HepG2 (cell line): ENCODE results near the gene PHKG2.

Source experiments
- CHD2 ChIP-seq: IDR thresholded peaks from 2 replicates; pipeline ENCODE4 v1.6.1; 2011; ENCODE audit warnings: low read depth, low read length, improper control_type of control experiment
- HDAC1 ChIP-seq: sonication (generic); formaldehyde crosslinking; IDR thresholded peaks from 2 replicates; pipeline ENCODE4 v1.5.1; 2020; ENCODE audit warnings: mild to moderate bottlenecking, missing genetic modification reagents
- KDM5B ChIP-seq: sonication (generic); formaldehyde crosslinking; IDR thresholded peaks from 2 replicates; pipeline ENCODE4 v1.4.0; 2020; ENCODE audit warnings: missing genetic modification reagents, mild to moderate bottlenecking, borderline replicate concordance
- NPAS2 ChIP-seq: sonication (generic); formaldehyde crosslinking; IDR thresholded peaks from 2 replicates; pipeline ENCODE4 v1.8.0; 2022; ENCODE audit warnings: mild to moderate bottlenecking, missing genetic modification reagents, borderline replicate concordance
- XBP1 ChIP-seq: sonication (generic); formaldehyde crosslinking; IDR thresholded peaks from 2 replicates; pipeline ENCODE4 v1.5.0; 2020; ENCODE audit warnings: missing genetic modification reagents
- ZBTB4 ChIP-seq: sonication (generic); formaldehyde crosslinking; IDR thresholded peaks from 2 replicates; pipeline ENCODE4 v1.4.0; 2020; ENCODE audit warnings: missing genetic modification reagents, mild to moderate bottlenecking, borderline replicate concordance
- ZBTB7A ChIP-seq: sonication (generic); formaldehyde crosslinking; IDR thresholded peaks from 2 replicates; pipeline ENCODE4 v1.8.0; 2022; ENCODE audit warnings: mild to moderate bottlenecking, missing genetic modification reagents
- ZNF274 ChIP-seq: sonication (generic); formaldehyde crosslinking; IDR thresholded peaks from 2 replicates; pipeline ENCODE4 v1.5.1; 2020; ENCODE audit warnings: mild to moderate bottlenecking, missing genetic modification reagents
- ZNF530 ChIP-seq: sonication (generic); formaldehyde crosslinking; IDR thresholded peaks from 2 replicates; pipeline ENCODE4 v1.5.0; 2020; ENCODE audit warnings: low read depth, mild to moderate bottlenecking, missing genetic modification reagents
- ZSCAN29 ChIP-seq: sonication (generic); formaldehyde crosslinking; conservative IDR thresholded peaks from 2 replicates; pipeline ENCODE4 v1.4.0; 2020; ENCODE audit warnings: mild to moderate bottlenecking, missing genetic modification reagents
- TF ChIP-seq, protein P1 (sequence below): sonication (generic); formaldehyde crosslinking; IDR thresholded peaks from 2 replicates; pipeline ENCODE4 v1.5.0; 2020; ENCODE audit warnings: mild to moderate bottlenecking, missing genetic modification reagents, moderate library complexity
- TF ChIP-seq, protein P2 (sequence below): sonication (generic); formaldehyde crosslinking; IDR thresholded peaks from 2 replicates; pipeline ENCODE4 v1.8.0; 2022; ENCODE audit warnings: missing genetic modification reagents, mild to moderate bottlenecking, moderate library complexity, borderline replicate concordance

- no peak for TF ChIP-seq CHD2
- no peak for TF ChIP-seq ZBTB7A (CRISPR knock-in tag)
- TF ChIP-seq KDM5B (CRISPR knock-in tag): no peak
- TF ChIP-seq XBP1: no peak
- no peak for TF ChIP-seq HDAC1 (CRISPR knock-in tag)
- TF ChIP-seq, protein P1, sequence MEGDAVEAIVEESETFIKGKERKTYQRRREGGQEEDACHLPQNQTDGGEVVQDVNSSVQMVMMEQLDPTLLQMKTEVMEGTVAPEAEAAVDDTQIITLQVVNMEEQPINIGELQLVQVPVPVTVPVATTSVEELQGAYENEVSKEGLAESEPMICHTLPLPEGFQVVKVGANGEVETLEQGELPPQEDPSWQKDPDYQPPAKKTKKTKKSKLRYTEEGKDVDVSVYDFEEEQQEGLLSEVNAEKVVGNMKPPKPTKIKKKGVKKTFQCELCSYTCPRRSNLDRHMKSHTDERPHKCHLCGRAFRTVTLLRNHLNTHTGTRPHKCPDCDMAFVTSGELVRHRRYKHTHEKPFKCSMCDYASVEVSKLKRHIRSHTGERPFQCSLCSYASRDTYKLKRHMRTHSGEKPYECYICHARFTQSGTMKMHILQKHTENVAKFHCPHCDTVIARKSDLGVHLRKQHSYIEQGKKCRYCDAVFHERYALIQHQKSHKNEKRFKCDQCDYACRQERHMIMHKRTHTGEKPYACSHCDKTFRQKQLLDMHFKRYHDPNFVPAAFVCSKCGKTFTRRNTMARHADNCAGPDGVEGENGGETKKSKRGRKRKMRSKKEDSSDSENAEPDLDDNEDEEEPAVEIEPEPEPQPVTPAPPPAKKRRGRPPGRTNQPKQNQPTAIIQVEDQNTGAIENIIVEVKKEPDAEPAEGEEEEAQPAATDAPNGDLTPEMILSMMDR (CRISPR knock-in tag): no peak
- TF ChIP-seq ZBTB4 (CRISPR knock-in tag): no peak
- TF ChIP-seq, protein P2, sequence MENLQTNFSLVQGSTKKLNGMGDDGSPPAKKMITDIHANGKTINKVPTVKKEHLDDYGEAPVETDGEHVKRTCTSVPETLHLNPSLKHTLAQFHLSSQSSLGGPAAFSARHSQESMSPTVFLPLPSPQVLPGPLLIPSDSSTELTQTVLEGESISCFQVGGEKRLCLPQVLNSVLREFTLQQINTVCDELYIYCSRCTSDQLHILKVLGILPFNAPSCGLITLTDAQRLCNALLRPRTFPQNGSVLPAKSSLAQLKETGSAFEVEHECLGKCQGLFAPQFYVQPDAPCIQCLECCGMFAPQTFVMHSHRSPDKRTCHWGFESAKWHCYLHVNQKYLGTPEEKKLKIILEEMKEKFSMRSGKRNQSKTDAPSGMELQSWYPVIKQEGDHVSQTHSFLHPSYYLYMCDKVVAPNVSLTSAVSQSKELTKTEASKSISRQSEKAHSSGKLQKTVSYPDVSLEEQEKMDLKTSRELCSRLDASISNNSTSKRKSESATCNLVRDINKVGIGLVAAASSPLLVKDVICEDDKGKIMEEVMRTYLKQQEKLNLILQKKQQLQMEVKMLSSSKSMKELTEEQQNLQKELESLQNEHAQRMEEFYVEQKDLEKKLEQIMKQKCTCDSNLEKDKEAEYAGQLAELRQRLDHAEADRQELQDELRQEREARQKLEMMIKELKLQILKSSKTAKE (CRISPR knock-in tag): no peak
- TF ChIP-seq ZNF530 (CRISPR knock-in tag): no peak
- TF ChIP-seq ZNF274 (CRISPR knock-in tag): no peak
- no peak for TF ChIP-seq NPAS2 (CRISPR knock-in tag)
- TF ChIP-seq ZSCAN29 (CRISPR knock-in tag): no peak
Measured at GRCh38 chr16:30736995-30737793, 11.0 kb upstream of the PHKG2 start.
